ENCODE measurements around the gene MOB3B.

MOB3B gene

DNA sequence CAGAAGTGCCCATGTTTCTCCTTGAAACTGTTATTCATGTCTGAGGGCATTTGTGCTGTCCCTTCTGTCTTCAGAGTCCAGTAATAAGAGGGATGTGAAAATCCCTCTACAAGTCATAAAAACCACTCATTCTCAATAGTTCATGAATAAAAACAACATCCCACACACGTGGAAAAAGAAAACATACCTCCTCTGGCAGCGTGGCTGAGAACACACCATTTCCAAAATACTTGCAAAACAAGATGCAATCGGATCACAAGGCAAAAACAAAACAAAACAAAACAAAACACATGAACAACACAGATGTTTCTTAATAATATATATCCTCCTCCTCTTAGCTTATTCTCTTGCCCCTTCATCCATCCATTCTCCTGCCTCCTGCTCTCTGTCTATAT lies 161.7 kb downstream of the MOB3B start:
- no peak overlapping the region for H3K4me3 ChIP-seq (ENCODE audit: low read depth, low read length)
- in situ Hi-C loops (cut with HindIII; ENCODE audit: low sequenced_read_pairs), result no loop called here
- TF ChIP-seq, protein P1, sequence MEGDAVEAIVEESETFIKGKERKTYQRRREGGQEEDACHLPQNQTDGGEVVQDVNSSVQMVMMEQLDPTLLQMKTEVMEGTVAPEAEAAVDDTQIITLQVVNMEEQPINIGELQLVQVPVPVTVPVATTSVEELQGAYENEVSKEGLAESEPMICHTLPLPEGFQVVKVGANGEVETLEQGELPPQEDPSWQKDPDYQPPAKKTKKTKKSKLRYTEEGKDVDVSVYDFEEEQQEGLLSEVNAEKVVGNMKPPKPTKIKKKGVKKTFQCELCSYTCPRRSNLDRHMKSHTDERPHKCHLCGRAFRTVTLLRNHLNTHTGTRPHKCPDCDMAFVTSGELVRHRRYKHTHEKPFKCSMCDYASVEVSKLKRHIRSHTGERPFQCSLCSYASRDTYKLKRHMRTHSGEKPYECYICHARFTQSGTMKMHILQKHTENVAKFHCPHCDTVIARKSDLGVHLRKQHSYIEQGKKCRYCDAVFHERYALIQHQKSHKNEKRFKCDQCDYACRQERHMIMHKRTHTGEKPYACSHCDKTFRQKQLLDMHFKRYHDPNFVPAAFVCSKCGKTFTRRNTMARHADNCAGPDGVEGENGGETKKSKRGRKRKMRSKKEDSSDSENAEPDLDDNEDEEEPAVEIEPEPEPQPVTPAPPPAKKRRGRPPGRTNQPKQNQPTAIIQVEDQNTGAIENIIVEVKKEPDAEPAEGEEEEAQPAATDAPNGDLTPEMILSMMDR (IDR thresholded peaks at IDR 0.05; ENCODE audit: low read depth, low read length, missing control alignments), result no peak
- no peak for DNase-seq (ENCODE audit: low read depth)

DNA sequence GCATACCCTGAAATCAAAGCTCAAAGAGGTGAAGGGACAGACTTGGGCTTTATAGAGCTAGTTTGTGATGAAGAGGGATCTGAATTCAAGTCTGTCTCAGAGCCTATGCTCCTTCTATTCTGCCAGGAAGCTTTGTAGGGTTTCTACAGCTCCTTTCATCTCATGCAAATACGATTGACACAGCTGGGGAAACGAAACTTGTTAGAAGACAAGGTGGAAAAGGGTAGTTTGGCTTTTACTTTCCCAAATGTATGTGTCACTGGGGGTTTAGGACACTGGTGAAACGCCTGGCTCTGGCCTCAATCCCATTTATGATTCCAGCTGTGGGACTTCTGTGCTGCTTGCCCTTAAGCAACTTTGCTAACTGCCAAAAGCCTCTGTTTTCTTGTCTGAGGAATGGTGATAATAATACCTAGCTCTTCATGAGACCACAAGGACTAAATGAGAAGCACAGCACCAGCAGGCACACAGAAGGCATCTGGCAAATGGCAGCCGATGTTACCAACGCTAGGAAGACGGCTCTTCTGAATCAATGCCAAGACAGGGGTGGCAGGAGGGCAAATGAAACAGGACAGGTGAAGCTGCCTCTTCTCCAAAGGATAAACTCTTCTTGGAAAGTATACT lies 162.3 kb downstream of the MOB3B start:
- in situ Hi-C loops (cut with HindIII; ENCODE audit: low sequenced_read_pairs), result no loop called here
- DNase-seq (ENCODE audit: low read depth), result no peak
- TF ChIP-seq, protein P1 (IDR thresholded peaks at IDR 0.05; ENCODE audit: low read depth, low read length, missing control alignments), result no peak
- H3K4me3 ChIP-seq (ENCODE audit: low read depth, low read length), result no peak overlapping the region

DNA sequence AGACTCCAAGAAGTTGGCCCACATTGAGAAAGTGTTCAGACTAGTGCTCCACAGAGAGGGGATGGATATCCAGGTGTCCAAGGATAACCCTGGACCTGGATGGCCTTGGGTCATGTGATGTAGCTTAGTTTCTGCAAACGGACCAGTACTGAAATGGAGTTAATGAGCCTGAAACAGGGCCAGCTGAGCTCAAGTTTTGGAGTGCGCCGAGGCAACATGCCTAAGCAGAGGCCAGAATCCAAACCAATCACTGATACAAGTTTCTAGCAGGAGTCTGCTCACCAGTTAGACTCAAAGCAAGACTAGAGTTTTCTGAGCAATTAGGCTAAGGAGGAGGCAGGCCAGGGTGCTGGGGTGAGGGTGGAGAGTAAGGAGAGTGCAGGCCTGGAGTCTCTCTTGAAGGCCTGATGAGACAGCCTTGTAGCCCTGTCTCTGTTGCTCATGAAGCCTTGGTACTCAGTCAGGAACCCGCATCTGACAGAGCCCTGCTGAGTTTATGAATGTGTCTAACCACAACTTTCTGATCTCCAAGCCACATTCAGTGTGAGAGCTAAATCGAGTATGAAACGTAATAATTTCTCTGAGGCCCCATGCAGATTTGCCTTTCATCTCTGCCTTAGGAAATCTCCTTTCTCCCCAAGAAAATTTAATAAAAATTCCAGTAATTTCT lies 163.8 kb downstream of the MOB3B start:
- in situ Hi-C loops (cut with HindIII; ENCODE audit: low sequenced_read_pairs), result no loop called here
- peak; percentile 95 for DNase-seq (ENCODE audit: low read depth)
- TF ChIP-seq, protein P1 (IDR thresholded peaks at IDR 0.05; ENCODE audit: low read depth, low read length, missing control alignments), result no peak
- H3K4me3 ChIP-seq (ENCODE audit: low read depth, low read length), result no peak overlapping the region

DNA sequence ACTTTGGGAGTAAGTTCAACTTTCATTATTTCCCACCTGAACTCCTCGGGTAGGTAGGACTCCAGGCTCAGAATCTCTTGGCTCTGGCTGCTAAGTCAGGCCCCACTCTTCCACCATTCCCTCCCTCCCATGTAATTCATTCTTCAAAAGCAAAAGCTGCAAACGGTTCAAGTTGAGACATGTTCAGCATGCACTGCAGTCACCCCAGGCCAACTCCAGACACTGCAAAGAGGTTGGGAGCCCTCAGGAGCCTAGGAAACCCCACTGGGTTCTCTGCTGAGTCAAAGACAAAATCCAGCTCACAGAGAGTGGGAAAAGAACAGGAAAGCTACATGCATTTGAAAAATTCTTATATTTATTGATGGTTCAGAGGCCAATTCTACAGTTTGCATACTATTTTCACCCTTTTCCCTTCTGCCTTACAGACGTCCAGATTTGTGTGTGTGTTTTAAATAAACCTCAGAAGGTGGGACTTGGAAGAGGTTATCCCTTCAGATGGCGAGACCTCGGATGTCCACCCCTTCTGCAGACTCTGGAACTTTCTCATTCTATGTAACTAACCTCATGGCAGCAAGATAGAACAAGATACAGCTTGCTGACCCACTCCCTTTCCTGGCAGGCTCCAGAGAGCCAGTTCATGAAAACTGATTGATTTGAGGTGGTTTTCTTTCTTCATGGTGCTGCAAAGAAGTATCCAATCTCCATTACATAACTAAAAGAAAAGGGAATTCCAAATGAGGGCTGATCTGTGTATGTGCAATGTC lies 167.0 kb downstream of the MOB3B start:
- TF ChIP-seq, protein P1 (IDR thresholded peaks at IDR 0.05; ENCODE audit: low read depth, low read length, missing control alignments), result no peak
- DNase-seq (ENCODE audit: low read depth), result no peak
- no peak overlapping the region for H3K4me3 ChIP-seq (ENCODE audit: low read depth, low read length)
- in situ Hi-C loops (cut with HindIII; ENCODE audit: low sequenced_read_pairs), result no loop called here

DNA sequence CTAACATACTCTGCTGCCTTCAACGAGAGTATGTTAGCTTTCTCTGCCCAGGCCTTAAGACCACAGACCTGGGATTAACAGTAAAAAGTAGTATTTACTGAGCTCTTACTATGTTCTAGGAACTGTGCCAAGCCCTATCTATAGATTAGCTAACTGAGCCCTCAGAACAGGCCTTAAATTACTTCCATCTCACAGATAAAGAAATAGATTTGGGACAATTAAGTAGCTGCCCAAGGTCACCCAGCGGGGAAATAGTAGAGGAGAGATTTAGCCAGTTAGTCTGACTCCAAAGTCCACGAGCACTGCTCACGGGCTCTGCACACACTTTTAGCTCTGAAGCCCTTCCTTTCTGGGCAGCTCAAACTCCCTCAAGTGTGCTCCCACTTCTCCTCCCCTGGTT lies 168.1 kb downstream of the MOB3B start:
- DNase-seq (ENCODE audit: low read depth), result no peak
- no peak overlapping the region for H3K4me3 ChIP-seq (ENCODE audit: low read depth, low read length)
- in situ Hi-C loops (cut with HindIII; ENCODE audit: low sequenced_read_pairs), result no loop called here
- TF ChIP-seq, protein P1 (IDR thresholded peaks at IDR 0.05; ENCODE audit: low read depth, low read length, missing control alignments), result no peak

DNA sequence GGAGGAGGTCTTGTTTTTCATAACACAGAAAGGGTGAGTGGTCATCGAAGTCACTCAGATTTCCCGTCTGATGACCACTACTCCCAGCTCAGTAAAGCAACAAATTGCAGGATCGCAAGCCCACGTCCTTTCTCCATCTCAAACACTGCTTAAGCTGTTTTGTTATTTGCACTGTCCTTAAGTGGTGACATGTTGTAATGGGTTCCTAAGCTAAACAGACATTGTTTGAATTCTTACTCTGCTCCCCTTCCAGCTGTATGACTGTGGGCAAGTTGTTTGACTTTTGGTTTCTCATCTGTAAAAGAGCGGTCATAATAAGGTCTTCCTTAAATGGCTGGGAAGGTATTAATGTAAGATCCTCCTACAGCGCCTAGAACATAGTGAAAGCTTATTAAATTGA lies 169.9 kb downstream of the MOB3B start:
- in situ Hi-C loops (cut with HindIII; ENCODE audit: low sequenced_read_pairs), result no loop called here
- DNase-seq (ENCODE audit: low read depth), result no peak
- TF ChIP-seq, protein P1 (IDR thresholded peaks at IDR 0.05; ENCODE audit: low read depth, low read length, missing control alignments), result no peak
- no peak overlapping the region for H3K4me3 ChIP-seq (ENCODE audit: low read depth, low read length)

Measured in astrocyte of the cerebellum (primary cell).